AG04449 (cell line): ENCODE measurements around the gene ZRANB3.

ENCODE experiments used
- CTCF ChIA-PET: fragments of 350-600 bp; formaldehyde crosslinking; extraction: SDS; loops from one replicate; lab custom pipeline; 2021; ENCODE audit warnings: antibody characterized with exemption; lab: Yijun Ruan, JAX
- POLR2A ChIA-PET: fragments of 400-600, 350-600 bp; formaldehyde crosslinking; extraction: SDS; loops from one replicate; lab custom pipeline; 2020; ENCODE audit warnings: antibody characterized with exemption, inconsistent platforms; lab: Yijun Ruan, JAX
- DNase-seq: peaks from one replicate; pipeline ENCODE4 v3.0.0-alpha.2; 2010; ENCODE audit warnings: low read depth, low spot score
- H3K4me3 ChIP-seq: 2 replicates; pipeline ENCODE4 v1.5.1; 2011; ENCODE audit warnings: low read depth, mild to moderate bottlenecking, control low read depth, low read length
- TF ChIP-seq, protein P1 (sequence below): IDR thresholded peaks from one replicate; pipeline ENCODE4 v1.5.1; 2011; ENCODE audit warnings: mild to moderate bottlenecking, moderate library complexity, low read length, control low read depth, inconsistent platforms; ENCODE audit not compliant: insufficient read depth; ENCODE audit errors: missing control alignments

ZRANB3 gene

DNA sequence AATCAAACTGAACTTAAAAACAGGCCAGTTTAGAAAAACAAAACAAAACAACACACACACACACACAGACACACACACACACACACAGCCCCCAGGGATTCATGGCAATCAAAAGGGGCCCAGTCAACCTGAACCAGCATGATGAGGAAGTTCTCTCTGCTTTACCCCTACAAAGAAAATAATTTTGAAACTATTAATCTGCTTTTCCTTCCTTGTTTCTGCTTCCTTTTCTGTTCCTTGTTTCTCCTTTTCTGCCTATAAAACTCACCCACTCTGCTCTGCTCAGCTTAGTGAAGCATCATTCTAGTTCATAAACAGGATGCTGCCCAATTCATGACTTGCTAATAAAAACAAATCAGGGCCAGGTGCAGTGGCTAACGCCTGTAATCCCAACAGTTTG, 275.8 kb downstream of the ZRANB3 start:
- no peak for DNase-seq
- ChIA-PET POLR2A (no interaction called here), CTCF (no interaction called here)
- TF ChIP-seq, protein P1, sequence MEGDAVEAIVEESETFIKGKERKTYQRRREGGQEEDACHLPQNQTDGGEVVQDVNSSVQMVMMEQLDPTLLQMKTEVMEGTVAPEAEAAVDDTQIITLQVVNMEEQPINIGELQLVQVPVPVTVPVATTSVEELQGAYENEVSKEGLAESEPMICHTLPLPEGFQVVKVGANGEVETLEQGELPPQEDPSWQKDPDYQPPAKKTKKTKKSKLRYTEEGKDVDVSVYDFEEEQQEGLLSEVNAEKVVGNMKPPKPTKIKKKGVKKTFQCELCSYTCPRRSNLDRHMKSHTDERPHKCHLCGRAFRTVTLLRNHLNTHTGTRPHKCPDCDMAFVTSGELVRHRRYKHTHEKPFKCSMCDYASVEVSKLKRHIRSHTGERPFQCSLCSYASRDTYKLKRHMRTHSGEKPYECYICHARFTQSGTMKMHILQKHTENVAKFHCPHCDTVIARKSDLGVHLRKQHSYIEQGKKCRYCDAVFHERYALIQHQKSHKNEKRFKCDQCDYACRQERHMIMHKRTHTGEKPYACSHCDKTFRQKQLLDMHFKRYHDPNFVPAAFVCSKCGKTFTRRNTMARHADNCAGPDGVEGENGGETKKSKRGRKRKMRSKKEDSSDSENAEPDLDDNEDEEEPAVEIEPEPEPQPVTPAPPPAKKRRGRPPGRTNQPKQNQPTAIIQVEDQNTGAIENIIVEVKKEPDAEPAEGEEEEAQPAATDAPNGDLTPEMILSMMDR, result no peak
- H3K4me3 ChIP-seq, result no peak overlapping the region

DNA sequence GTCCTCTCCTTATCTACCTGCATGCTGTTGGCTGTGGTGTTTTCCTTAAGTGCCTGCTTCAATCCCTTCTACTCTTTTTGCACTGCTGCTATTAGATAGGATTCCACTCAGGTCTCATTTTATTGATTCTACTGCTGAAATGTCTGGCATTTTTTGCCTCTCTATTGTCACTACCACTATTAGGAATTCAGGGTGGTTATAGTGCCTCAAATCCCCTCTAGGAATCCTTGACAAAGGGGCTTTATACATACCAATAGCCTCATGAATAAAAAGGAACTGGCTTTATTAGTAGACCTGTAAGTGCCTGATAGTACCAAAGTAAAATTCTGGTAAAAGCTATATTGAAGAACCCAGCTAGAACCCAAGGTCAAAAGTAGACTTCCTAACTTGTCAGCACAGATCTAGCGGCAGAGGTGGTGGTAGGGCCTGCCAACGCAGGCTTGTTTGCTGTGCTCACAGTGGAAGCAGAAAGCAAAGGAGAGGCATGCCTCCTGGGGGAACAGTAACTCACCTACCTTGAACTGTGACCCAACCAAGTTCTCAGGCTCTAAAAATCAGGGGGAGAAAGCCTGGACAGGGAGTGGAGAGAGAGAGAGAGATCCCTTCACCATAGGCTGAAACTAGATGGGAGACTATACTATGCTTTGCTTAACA, 278.1 kb downstream of the ZRANB3 start:
- ChIA-PET POLR2A (no interaction called here), CTCF (no interaction called here)
- TF ChIP-seq, protein P1, result no peak
- DNase-seq, result no peak
- no peak overlapping the region for H3K4me3 ChIP-seq

DNA sequence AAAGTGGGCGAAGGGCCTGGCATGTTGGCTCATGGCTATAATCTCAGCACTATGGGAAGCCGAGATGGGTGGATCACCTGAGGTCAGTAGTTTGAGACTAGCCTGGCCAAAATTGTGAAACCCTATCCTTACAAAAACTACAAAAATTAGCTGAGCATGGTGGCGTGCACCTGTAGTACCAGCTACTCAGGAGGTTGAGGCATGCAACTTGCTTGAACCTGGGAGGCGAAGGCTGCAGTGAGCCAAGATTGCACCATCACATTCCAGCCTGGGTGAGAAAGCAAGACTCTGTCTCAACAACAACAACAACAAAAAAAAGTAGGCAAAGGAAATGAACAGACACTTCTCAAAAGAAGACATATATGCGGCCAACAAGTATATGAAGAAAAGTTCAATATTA, 282.4 kb downstream of the ZRANB3 start:
- TF ChIP-seq, protein P1, result no peak
- H3K4me3 ChIP-seq, result no peak overlapping the region
- CTCF ChIA-PET, result no interaction called here
- POLR2A ChIA-PET, result no interaction called here
- no peak for DNase-seq

DNA sequence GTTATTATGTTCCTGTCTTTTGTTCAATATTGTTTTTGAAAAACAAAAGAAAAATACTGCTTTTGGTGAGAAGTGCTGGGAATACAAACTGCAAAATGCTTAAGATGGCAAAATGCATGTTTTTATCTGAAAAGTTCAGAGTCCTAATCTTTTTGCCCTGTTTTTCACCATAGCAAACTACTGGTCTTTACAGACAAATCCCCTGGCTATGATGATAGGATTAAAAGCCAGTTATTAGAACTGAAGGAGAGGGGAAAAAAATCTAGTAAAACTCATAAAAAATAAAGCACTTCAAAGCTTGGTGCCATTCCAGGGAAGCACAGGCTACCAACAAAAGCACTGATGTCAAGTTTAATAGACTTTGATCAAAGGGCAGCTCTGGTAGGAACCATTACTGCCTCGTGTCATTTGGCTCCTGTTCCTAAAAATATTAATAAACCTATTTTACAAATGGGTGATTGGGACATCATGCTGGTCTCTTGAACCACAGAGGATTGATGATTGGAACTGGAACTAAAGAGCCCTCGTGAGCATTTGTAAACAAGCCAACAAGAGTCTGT, 284.2 kb downstream of the ZRANB3 start:
- H3K4me3 ChIP-seq, result no peak overlapping the region
- no peak for DNase-seq
- TF ChIP-seq, protein P1, result no peak
- ChIA-PET POLR2A (no interaction called here), CTCF (no interaction called here)

DNA sequence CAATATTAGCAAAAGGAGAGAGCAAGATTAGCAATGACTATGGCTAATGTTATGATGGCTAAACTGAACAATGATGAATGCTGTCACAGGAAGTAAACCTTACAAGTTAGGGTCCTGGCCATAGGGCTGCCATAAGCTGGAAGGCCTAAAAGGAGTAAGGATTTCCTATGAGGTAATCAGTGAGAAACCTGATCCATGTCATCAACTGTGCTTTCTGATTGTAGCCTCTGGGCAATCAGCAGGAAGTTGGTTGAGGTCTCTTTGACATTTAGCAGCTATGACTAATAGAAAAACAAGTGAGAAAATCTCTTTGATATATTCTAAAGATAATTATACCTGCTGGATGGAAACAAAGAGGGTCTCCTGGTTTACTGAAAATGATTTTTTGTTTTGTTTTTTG, 285.9 kb downstream of the ZRANB3 start:
- ChIA-PET CTCF (no interaction called here), POLR2A (no interaction called here)
- no peak overlapping the region for H3K4me3 ChIP-seq
- DNase-seq, result no peak
- TF ChIP-seq, protein P1, result no peak

DNA sequence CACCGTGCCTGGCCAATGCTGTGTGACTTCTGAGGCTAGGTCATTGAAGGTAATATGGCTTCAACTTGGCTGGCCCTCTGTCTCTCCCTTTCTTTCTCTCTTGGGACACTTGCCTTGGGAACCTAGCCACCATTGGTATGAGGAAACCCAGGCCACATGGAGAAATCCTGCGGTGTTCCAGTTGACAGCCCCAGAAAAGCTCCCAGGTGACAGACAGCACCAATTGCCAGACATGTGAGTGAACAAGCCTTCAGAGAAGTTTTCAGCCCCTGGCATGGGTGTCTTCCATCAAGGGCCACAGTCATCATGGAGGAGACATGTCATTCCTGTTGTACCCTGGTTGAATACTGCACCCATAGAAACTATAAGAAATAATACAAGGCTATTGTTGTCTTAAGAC, 292.4 kb downstream of the ZRANB3 start:
- no peak for DNase-seq
- ChIA-PET POLR2A (no interaction called here), CTCF (no interaction called here)
- TF ChIP-seq, protein P1, result no peak
- H3K4me3 ChIP-seq, result no peak overlapping the region
